Measurements from ENCODE around the gene ZNF343. TPM values are rescaled to one million over a fixed set of nuclear protein-coding genes. Genes with fewer than 3 reads are reported as not detected.

The ZNF343 gene
- total and polyA plus RNA-seq, 2 of the 4 experiments (the other 2 are of a cell fraction): 7.8 to 26.2 TPM

GRCh38 chr20:2538931-2539720, 30.4 kb upstream of the ZNF343 start:
- intact Hi-C loops (cut with micrococcal nuclease): loop anchor here (5.0 kb wide), 1 partner anchor 43 kb away; no protein-coding TSS in a partner anchor
- BruUV-seq (replicated peaks): no TSS peak
- Histone ChIP-seq H2BK5ac (ENCODE audit: low read depth, low read length, poor library complexity, severe bottlenecking) (no peak overlapping the region), H3K18ac (ENCODE audit: low read depth, low read length) (no peak overlapping the region), H3K9me3 (ENCODE audit: control insufficient read depth, insufficient read depth, low read length) (no peaks in the 10 kb centered on the region), H3K14ac (replicated peaks; ENCODE audit: low read depth, low read length) (no peak overlapping the region), H2AK9ac (replicated peaks; ENCODE audit: low read depth, low read length, poor library complexity) (no peak overlapping the region), H2BK15ac (ENCODE audit: low read depth, low read length) (no peak overlapping the region), H3K36me3 (ENCODE audit: control insufficient read depth, insufficient read depth, low read length) (no peaks in the 10 kb centered on the region), H4K20me1 (ENCODE audit: insufficient read depth, low read length) (no peaks in the 10 kb centered on the region), H4K5ac (ENCODE audit: low read depth, low read length) (no peak overlapping the region), H2BK20ac (ENCODE audit: low read depth, low read length) (no peak overlapping the region), H3K4me2 (ENCODE audit: low read depth, low read length) (no peak overlapping the region), H3K27me3 (ENCODE audit: control insufficient read depth, insufficient read depth, low read length) (peaks cover 49% of the 10 kb centered on the region), H3K4ac (ENCODE audit: low read depth, low read length) (no peak overlapping the region), H2AFZ (replicated peaks; ENCODE audit: low read length, poor library complexity) (no peak overlapping the region), H3K9me1 (ENCODE audit: insufficient read depth, low read length) (no peaks in the 10 kb centered on the region), H4K8ac (ENCODE audit: low read depth in 2 of 2, low read length in 2 of 2) (no peak overlapping the region), H2BK120ac (ENCODE audit: low read depth, low read length) (no peak overlapping the region), H4K91ac (ENCODE audit: insufficient read depth, low read depth, low read length) (no peak overlapping the region), H3K23ac (ENCODE audit: low read depth, low read length) (no peak overlapping the region), H2AK5ac (ENCODE audit: low read depth, low read length) (no peak overlapping the region), H3K56ac (ENCODE audit: extremely low read depth, insufficient read depth, low read length) (no peak overlapping the region), H3K79me1 (ENCODE audit: low read depth in 1 of 2, low read length in 2 of 2) (no peaks in the 10 kb centered on the region), H3K4me1 (ENCODE audit: control insufficient read depth, insufficient read depth, low read length) (no peaks in the 10 kb centered on the region), H3K4me3 (ENCODE audit: insufficient read depth, low read depth, low read length) (no peak overlapping the region), H3K9ac (ENCODE audit: low read depth, low read length) (no peak overlapping the region), H3K27ac (ENCODE audit: insufficient read depth, low read length) (no peak overlapping the region)
- 20% methylated on average over 1 of the region's 8 CpGs; no CpG with 5 or more reads in 1 of the 2 experiments for WGBS, 2 experiments (ENCODE audit: extremely low coverage in 2 of 2, insufficient read length in 1 of 2)
- no peak for ATAC-seq (ENCODE audit: low read depth)
- POLR2A ChIA-PET (ENCODE audit: unreplicated experiment): no interaction called here
- DNase-seq: no peak
- CTCF ChIA-PET: no interaction called here
- TF ChIP-seq BHLHE40 (IDR thresholded peaks at IDR 0.05; ENCODE audit: low read depth, low read length) (no peak), CTCF (conservative IDR thresholded peaks at IDR 0.05; ENCODE audit: low read depth, low read length) (no peak), USF2 (IDR thresholded peaks at IDR 0.05; ENCODE audit: low read depth, low read length) (no peak), POLR2A (IDR thresholded peaks at IDR 0.05; ENCODE audit: low read depth, low read length) (no peak), RCOR1 (IDR thresholded peaks at IDR 0.05; ENCODE audit: insufficient replicate concordance, low read length) (no peak), MAFK (IDR thresholded peaks at IDR 0.05; ENCODE audit: low read depth, low read length) (no peak), CHD1 (IDR thresholded peaks at IDR 0.05; ENCODE audit: low read depth, low read length) (no peak), RFX5 (IDR thresholded peaks at IDR 0.05; ENCODE audit: low read depth, low read length) (no peak), MXI1 (IDR thresholded peaks at IDR 0.05; ENCODE audit: borderline replicate concordance, low read depth, low read length) (no peak), SMC3 (IDR thresholded peaks at IDR 0.05; ENCODE audit: low read depth, low read length) (no peak), NFE2L2 (IDR thresholded peaks at IDR 0.05; ENCODE audit: low read depth, low read length) (no peak), FOS (IDR thresholded peaks at IDR 0.05; ENCODE audit: low read depth, low read length) (no peak)
- dilution Hi-C loops (cut with HindIII; ENCODE audit: low sequenced_read_pairs, unreplicated experiment): no loop called here
- in situ Hi-C loops (cut with MboI; ENCODE audit: low sequenced_read_pairs): no loop called here

All from IMR-90 (cell line).